Chondrocyte (in vitro differentiated cells): ENCODE results near the gene STARD10. TPM values are rescaled to one million over a fixed set of nuclear protein-coding genes. Genes with fewer than 3 reads are reported as not detected.

Experiments used
- DNase-seq: peaks from one replicate; pipeline ENCODE4 v3.0.0; 2021; ENCODE audit warnings: mixed read lengths, low spot score
- H3K27ac Mint-ChIP-seq: one replicate; pipeline ENCODE4 v1.8.0; 2021; ENCODE audit warnings: mild to moderate bottlenecking, moderate library complexity, mixed read lengths; ENCODE audit not compliant: unreplicated experiment
- H3K27me3 Mint-ChIP-seq: 2 replicates; pipeline ENCODE4 v1.8.0; 2021; ENCODE audit warnings: low read depth, mixed read lengths
- H3K36me3 Mint-ChIP-seq: 2 replicates; pipeline ENCODE4 v1.8.0; 2021; ENCODE audit warnings: low read depth, mixed read lengths
- H3K4me1 Mint-ChIP-seq: 2 replicates; pipeline ENCODE4 v1.8.0; 2021; ENCODE audit warnings: low read depth, mild to moderate bottlenecking, mixed read lengths
- H3K4me3 Mint-ChIP-seq: one replicate; pipeline ENCODE4 v1.8.0; 2021; ENCODE audit warnings: mild to moderate bottlenecking, moderate library complexity, mixed read lengths; ENCODE audit not compliant: unreplicated experiment
- H3K9me3 Mint-ChIP-seq: 2 replicates; pipeline ENCODE4 v1.8.0; 2021; ENCODE audit warnings: low read depth, mixed read lengths
- total RNA-seq: library from RNA; stranded (reverse); gene quantifications from 3 replicates; pipeline ENCODE4 v1.2.1, GENCODE V29; 2021
- TF ChIP-seq, protein P1 (sequence below): fragments of 200-600 bp; sonication (generic); IDR thresholded peaks from 2 replicates; pipeline ENCODE4 v1.5.0; 2021; ENCODE audit warnings: antibody characterized with exemption, mild to moderate bottlenecking, moderate library complexity

The STARD10 gene
- total RNA-seq, 1 donor from 2014 or later = 79.4 TPM

DNA sequence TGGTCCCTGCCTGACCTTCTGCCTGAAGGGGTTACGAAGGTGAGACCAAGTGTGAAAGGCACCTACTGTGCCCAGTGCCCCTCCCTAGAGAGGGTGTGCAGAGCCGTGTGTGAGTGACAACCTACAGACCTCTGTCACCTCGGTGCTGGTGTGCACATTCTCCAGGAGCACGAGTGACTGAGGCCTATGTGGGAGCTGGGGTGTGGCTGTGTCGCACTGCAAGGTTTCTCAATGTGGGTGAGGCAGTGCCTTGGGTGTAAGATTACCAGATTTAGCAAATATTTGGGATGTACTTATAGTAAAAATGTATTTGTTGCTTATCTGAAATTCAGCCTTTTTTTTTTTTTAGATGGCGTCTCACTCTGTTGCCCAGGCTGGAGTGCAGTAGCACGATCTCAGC lies 5.6 kb downstream of the STARD10 start:
- TF ChIP-seq, protein P1, sequence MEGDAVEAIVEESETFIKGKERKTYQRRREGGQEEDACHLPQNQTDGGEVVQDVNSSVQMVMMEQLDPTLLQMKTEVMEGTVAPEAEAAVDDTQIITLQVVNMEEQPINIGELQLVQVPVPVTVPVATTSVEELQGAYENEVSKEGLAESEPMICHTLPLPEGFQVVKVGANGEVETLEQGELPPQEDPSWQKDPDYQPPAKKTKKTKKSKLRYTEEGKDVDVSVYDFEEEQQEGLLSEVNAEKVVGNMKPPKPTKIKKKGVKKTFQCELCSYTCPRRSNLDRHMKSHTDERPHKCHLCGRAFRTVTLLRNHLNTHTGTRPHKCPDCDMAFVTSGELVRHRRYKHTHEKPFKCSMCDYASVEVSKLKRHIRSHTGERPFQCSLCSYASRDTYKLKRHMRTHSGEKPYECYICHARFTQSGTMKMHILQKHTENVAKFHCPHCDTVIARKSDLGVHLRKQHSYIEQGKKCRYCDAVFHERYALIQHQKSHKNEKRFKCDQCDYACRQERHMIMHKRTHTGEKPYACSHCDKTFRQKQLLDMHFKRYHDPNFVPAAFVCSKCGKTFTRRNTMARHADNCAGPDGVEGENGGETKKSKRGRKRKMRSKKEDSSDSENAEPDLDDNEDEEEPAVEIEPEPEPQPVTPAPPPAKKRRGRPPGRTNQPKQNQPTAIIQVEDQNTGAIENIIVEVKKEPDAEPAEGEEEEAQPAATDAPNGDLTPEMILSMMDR = no peak
- no peak overlapping the region for H3K4me3 Mint-ChIP-seq
- H3K27ac Mint-ChIP-seq = no peak overlapping the region
- H3K4me1 Mint-ChIP-seq = peaks cover 40% of the 10 kb centered on the region
- no peak for DNase-seq
- no peaks in the 10 kb centered on the region for H3K36me3 Mint-ChIP-seq
- no peaks in the 10 kb centered on the region for H3K9me3 Mint-ChIP-seq
- no peaks in the 10 kb centered on the region for H3K27me3 Mint-ChIP-seq

DNA sequence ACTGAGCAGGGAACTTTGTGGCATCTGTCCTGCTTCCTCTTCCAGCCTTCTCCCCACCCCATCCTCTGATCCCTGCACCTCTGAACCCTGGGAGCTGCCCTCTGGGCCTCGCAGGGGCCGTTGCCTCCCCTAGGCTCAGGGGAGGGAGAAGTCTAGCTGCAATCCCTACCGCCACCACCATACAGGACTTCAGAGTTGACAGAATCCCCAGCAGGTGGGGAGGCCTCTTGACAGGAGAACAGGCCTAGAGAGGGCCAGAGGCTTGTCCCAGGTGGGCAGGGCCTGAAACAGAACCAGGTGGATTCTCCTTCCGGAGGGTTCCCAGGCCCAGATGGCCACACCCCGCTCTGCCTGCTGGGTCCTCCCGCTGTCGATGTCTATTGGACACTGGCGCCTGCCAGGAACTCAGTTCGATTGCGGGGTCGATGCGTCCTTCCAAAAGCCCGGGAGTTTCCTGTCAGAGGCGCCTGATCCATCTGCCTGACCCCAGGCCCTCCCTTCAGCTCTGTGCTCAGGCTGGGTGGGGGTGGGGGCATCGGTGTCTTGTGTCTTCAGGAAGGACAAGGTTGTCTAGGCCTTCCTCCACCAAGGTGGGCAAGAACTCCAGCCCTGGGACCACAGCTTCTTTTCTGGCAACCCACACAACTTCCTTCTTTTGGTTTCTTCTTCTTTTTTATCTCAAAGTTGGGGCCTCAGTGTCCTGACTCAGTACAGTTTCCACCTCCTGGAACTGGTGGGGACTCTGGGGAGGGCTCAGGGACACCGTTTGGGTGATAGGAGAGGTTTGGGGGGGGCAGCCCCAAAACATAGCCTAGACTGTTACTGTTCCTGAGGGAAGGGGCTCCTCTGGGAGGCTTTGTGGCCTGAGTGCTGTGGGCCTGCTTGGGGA lies 6.4 kb downstream of the STARD10 start:
- DNase-seq = no peak
- no peaks in the 10 kb centered on the region for H3K36me3 Mint-ChIP-seq
- TF ChIP-seq, protein P1 = no peak
- H3K4me3 Mint-ChIP-seq = no peak overlapping the region
- H3K9me3 Mint-ChIP-seq = no peaks in the 10 kb centered on the region
- no peak overlapping the region for H3K27ac Mint-ChIP-seq
- H3K27me3 Mint-ChIP-seq = no peaks in the 10 kb centered on the region
- H3K4me1 Mint-ChIP-seq = peaks cover 39% of the 10 kb centered on the region

DNA sequence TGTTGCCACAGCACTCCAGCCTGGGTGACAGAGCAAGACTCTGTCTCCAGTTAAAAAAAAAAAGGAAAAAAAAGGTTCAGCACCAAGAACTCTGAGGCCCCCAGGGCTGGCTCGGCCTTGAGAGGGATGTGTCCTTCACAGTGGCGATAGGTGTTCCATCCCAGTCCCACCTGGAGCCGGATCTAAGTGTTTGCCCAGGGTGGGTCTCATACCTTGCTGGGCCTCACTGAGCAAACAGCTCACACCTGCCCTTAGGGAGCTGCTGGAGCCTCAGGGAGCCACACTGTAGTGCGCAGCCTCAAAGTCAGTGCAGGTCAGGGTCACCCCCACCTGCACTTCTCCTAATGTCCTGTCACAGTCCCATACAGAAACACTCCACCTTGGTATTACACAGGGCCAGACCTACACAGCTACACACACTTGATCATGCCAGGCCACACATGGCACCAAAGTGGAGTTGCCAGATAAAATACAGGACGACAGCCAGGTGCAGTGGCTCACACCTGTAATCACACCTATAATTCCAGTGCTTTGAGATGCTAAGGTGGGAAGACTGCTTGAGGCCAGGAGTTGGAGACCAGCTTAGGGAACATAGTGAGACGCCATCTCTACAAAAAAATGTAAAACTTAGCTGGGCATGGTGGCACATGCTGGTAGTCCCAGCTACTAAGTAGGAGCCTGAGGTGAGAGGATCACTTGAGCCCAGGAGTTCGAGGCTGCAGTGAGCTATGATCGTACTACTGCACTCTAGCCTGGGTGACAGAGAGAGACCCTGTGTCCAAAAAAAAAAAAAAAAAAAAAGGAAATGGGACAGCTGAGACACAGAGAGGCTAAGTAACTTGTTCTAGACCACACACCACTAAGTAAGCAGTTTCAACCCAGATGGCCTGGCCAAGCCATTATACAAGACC lies 7.3 kb downstream of the STARD10 start:
- H3K27me3 Mint-ChIP-seq = no peaks in the 10 kb centered on the region
- H3K4me1 Mint-ChIP-seq = peaks cover 42% of the 10 kb centered on the region
- no peak for DNase-seq
- H3K27ac Mint-ChIP-seq = no peak overlapping the region
- H3K36me3 Mint-ChIP-seq = no peaks in the 10 kb centered on the region
- H3K4me3 Mint-ChIP-seq = no peak overlapping the region
- TF ChIP-seq, protein P1 = no peak
- H3K9me3 Mint-ChIP-seq = no peaks in the 10 kb centered on the region

DNA sequence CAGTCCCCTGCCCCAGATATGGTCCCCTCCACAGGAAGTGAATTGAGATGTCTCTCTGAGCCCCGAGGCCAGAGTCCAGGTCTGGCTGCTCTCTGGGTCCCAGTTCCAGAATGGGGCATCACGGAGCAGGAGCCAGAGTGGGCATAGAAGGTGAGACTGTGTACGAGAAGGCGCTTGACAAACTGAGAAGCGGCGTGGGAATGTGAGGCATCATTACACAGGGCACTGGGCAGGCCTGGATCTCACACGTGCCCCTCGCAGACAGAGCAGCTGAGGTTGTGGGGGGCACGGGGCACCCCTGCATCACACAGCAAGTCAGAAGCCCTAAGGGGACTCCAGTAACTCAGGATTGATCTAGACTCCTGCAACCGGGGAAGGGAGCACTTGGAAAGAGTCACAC lies 9.2 kb downstream of the STARD10 start:
- Mint-ChIP-seq H3K36me3 (no peaks in the 10 kb centered on the region), H3K9me3 (no peaks in the 10 kb centered on the region), H3K4me1 (peaks cover 40% of the 10 kb centered on the region), H3K27ac (no peak overlapping the region), H3K27me3 (no peaks in the 10 kb centered on the region), H3K4me3 (no peak overlapping the region)
- no peak for DNase-seq
- TF ChIP-seq, protein P1 = no peak
